GM23338 (cell line): Measurements from ENCODE around the gene MAPKBP1. TPM values are rescaled to one million over a fixed set of nuclear protein-coding genes. Genes with fewer than 3 reads are reported as not detected.

Experiments
- ATAC-seq: fragments of 200-7000 bp; cut with Tn5 transposase; 3 replicates; pipeline ENCODE4 v1.9.1; 2020
- DNase-seq: peaks from one replicate; pipeline ENCODE4 v3.0.0-alpha.2; 2015; ENCODE audit warnings: low spot score
- H2AFZ ChIP-seq: fragments of 200-600 bp; sonication (generic); 2 replicates; pipeline ENCODE4 v1.8.0; 2016; ENCODE audit warnings: antibody characterized with exemption, mild to moderate bottlenecking, moderate library complexity
- H3F3A ChIP-seq: fragments of 200-600 bp; sonication (generic); replicated peaks from 2 replicates; pipeline ENCODE4 v1.8.0; 2017; ENCODE audit warnings: antibody characterized with exemption, mixed run types, low read depth
- H3K27ac ChIP-seq: fragments of 200-600 bp; sonication (generic); 2 replicates; pipeline ENCODE4 v1.6.1; 2016; ENCODE audit warnings: low read depth
- H3K27me3 ChIP-seq: fragments of 200-600 bp; sonication (generic); 2 replicates; pipeline ENCODE4 v1.8.0; 2016; ENCODE audit warnings: mild to moderate bottlenecking, mixed run types, moderate library complexity; ENCODE audit not compliant: insufficient read depth
- H3K36me3 ChIP-seq: fragments of 200-600 bp; sonication (generic); 2 replicates; pipeline ENCODE4 v1.8.0; 2016; ENCODE audit warnings: mild to moderate bottlenecking; ENCODE audit not compliant: insufficient read depth
- H3K4me1 ChIP-seq: fragments of 200-600 bp; sonication (generic); 2 replicates; pipeline ENCODE4 v1.8.0; 2016; ENCODE audit warnings: mild to moderate bottlenecking, moderate library complexity; ENCODE audit not compliant: insufficient read depth
- H3K4me2 ChIP-seq: fragments of 200-600 bp; sonication (generic); 2 replicates; pipeline ENCODE4 v1.7.1; 2017; ENCODE audit warnings: mixed run types
- H3K4me3 ChIP-seq: fragments of 200-600 bp; sonication (generic); 2 replicates; pipeline ENCODE4 v1.6.1; 2016; ENCODE audit warnings: mixed run types
- H3K79me2 ChIP-seq: fragments of 200-600 bp; sonication (generic); replicated peaks from 2 replicates; pipeline ENCODE4 v1.8.0; 2017; ENCODE audit warnings: mild to moderate bottlenecking; ENCODE audit not compliant: insufficient read depth
- H3K9me2 ChIP-seq: fragments of 200-600 bp; sonication (generic); 2 replicates; pipeline ENCODE4 v1.8.0; 2017; ENCODE audit not compliant: insufficient read depth
- H4K20me1 ChIP-seq: fragments of 200-600 bp; sonication (generic); replicated peaks from 2 replicates; pipeline ENCODE4 v1.8.0; 2017; ENCODE audit warnings: mild to moderate bottlenecking; ENCODE audit not compliant: insufficient read depth
- H3K27ac Mint-ChIP-seq: 2 replicates; pipeline ENCODE4 v1.8.0; 2020; ENCODE audit warnings: inconsistent platforms, mild to moderate bottlenecking, moderate library complexity, mixed read lengths
- H3K27me3 Mint-ChIP-seq: 3 replicates; pipeline ENCODE4 v1.8.0; 2022; ENCODE audit warnings: low read depth, mild to moderate bottlenecking, moderate library complexity, mixed read lengths, inconsistent platforms; ENCODE audit not compliant: insufficient read depth, poor library complexity
- H3K36me3 Mint-ChIP-seq: 3 replicates; pipeline ENCODE4 v1.8.0; 2021; ENCODE audit warnings: low read depth, mild to moderate bottlenecking, inconsistent platforms, moderate library complexity, mixed read lengths
- H3K4me1 Mint-ChIP-seq: 3 replicates; pipeline ENCODE4 v1.8.0; 2020; ENCODE audit warnings: mild to moderate bottlenecking, inconsistent platforms, mixed read lengths
- H3K4me3 Mint-ChIP-seq: 3 replicates; pipeline ENCODE4 v1.8.0; 2021; ENCODE audit warnings: moderate library complexity, mild to moderate bottlenecking, inconsistent platforms, mixed read lengths
- H3K9me3 Mint-ChIP-seq: 3 replicates; pipeline ENCODE4 v1.8.0; 2020; ENCODE audit warnings: moderate library complexity, mild to moderate bottlenecking, inconsistent platforms, mixed read lengths
- CREB1 ChIP-seq: fragments of 250-450 bp; sonication (Bioruptor Pico); IDR thresholded peaks from 2 replicates; pipeline ENCODE4 v1.5.0; 2020; ENCODE audit warnings: low read depth, mild to moderate bottlenecking, moderate library complexity
- EZH2 ChIP-seq: fragments of 200-600 bp; sonication (generic); IDR thresholded peaks from one replicate; pipeline ENCODE4 v1.8.0; 2017; ENCODE audit warnings: antibody characterized with exemption, mild to moderate bottlenecking, low read depth; ENCODE audit not compliant: unreplicated experiment
- EZH2phosphoT487 ChIP-seq: fragments of 200-600 bp; sonication (generic); IDR thresholded peaks from one replicate; pipeline ENCODE4 v1.8.1; 2018; ENCODE audit warnings: antibody characterized with exemption; ENCODE audit not compliant: unreplicated experiment
- JUNB ChIP-seq: IDR thresholded peaks from one replicate; pipeline ENCODE4 v1.6.1; 2016; ENCODE audit warnings: antibody characterized with exemption; ENCODE audit not compliant: unreplicated experiment
- NANOG ChIP-seq: IDR thresholded peaks from 2 replicates; pipeline ENCODE4 v1.6.1; 2016; ENCODE audit warnings: antibody characterized with exemption, borderline replicate concordance
- POLR2AphosphoS5 ChIP-seq: IDR thresholded peaks from 2 replicates; pipeline ENCODE4 v1.6.1; 2016; ENCODE audit warnings: antibody characterized with exemption, low read depth
- STAT1 ChIP-seq: IDR thresholded peaks from one replicate; pipeline ENCODE4 v1.6.1; 2016; ENCODE audit warnings: antibody characterized with exemption; ENCODE audit not compliant: unreplicated experiment
- ZNF114 ChIP-seq: fragments of 250-450 bp; sonication (Bioruptor Pico); IDR thresholded peaks from 2 replicates; pipeline ENCODE4 v1.5.0; 2020; ENCODE audit warnings: mild to moderate bottlenecking, moderate library complexity
- ZNF331 ChIP-seq: fragments of 250-450 bp; sonication (Bioruptor Pico); IDR thresholded peaks from 2 replicates; pipeline ENCODE4 v1.5.0; 2020; ENCODE audit warnings: low read depth, mild to moderate bottlenecking, moderate library complexity
- polyA plus RNA-seq: library from polyadenylated mRNA; unstranded; fragments of >200 nt; fragmentation: Nextera tagmentation; extraction: Ambion mirVana; gene quantifications from 2 replicates; pipeline ENCODE4 v1.2.1, GENCODE V29; 2016
- total RNA-seq: library from RNA; depleted of rRNA; stranded (reverse); fragments of >200 nt; shearing (Covaris generic); gene quantifications from 2 replicates; pipeline ENCODE4 v1.2.3, GENCODE V29; 2014
- TF ChIP-seq, protein P1 (sequence below): fragments of 250-450 bp; sonication (Bioruptor Pico); IDR thresholded peaks from 2 replicates; pipeline ENCODE4 v1.5.0; 2020; ENCODE audit warnings: mild to moderate bottlenecking, moderate library complexity
- TF ChIP-seq, protein P2 (sequence below), 2 experiments: fragments of 200-600 bp in 1 of 2; sonication (generic) in 1 of 2; conservative IDR thresholded peaks; 2 replicates each; pipeline versions ENCODE4 v1.5.1 to v1.6.1; 2016 to 2017; ENCODE audit warnings: antibody characterized with exemption in 2 of 2, low read depth in 2 of 2, mild to moderate bottlenecking in 2 of 2, moderate library complexity in 1 of 2
- TF ChIP-seq, protein P3 (sequence below): IDR thresholded peaks from one replicate; pipeline ENCODE4 v1.6.1; 2018; ENCODE audit warnings: antibody characterized with exemption; ENCODE audit not compliant: unreplicated experiment
- TF ChIP-seq, protein P4 (sequence below): IDR thresholded peaks from 2 replicates; pipeline ENCODE4 v1.6.1; 2016; ENCODE audit warnings: antibody characterized with exemption

MAPKBP1 gene
- total and polyA plus RNA-seq, 2 experiments from 2014 or later = 1.9 to 8.9 TPM

DNA sequence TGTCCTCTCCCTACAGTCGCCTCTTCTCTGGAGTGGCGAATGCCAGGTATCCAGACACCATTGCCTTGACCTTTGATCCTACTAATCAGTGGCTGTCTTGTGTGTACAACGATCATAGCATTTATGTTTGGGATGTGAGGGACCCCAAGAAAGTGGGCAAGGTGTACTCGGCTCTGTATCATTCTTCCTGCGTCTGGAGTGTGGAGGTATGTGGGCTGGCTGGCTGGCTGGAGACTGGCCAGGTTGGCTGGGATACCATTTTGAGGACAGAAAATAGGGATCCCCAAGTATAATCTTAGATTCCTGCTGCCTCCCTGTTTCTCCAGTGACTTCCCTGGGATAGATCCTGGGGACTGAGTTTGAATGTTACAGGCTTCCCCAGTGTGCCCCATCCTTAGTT, 40.2 kb downstream of the MAPKBP1 start:
- no peaks in the 10 kb centered on the region for H3K27me3 ChIP-seq
- H2AFZ ChIP-seq = no peak overlapping the region
- no peaks in the 10 kb centered on the region for H3K9me2 ChIP-seq
- H3K4me2 ChIP-seq = no peak overlapping the region
- H4K20me1 ChIP-seq = no peaks in the 10 kb centered on the region
- H3K4me3 ChIP-seq = no peak overlapping the region
- H3K79me2 ChIP-seq = no peaks in the 10 kb centered on the region
- no peaks in the 10 kb centered on the region for H3F3A ChIP-seq
- DNase-seq = no peak
- no peaks in the 10 kb centered on the region for H3K4me1 ChIP-seq
- H3K36me3 ChIP-seq = no peaks in the 10 kb centered on the region
- Mint-ChIP-seq H3K4me3 (no peak overlapping the region), H3K9me3 (no peaks in the 10 kb centered on the region), H3K27ac (no peak overlapping the region), H3K27me3 (peaks cover 4% of the 10 kb centered on the region), H3K4me1 (0 out of 3 replicates have a peak, but pooled peaks cover 5% of the 10 kb centered on the region), H3K36me3 (no peaks in the 10 kb centered on the region; the same call in 2 of the 3 replicates)
- H3K27ac ChIP-seq = no peak overlapping the region
- no peak for ATAC-seq
- TF ChIP-seq, protein P1, sequence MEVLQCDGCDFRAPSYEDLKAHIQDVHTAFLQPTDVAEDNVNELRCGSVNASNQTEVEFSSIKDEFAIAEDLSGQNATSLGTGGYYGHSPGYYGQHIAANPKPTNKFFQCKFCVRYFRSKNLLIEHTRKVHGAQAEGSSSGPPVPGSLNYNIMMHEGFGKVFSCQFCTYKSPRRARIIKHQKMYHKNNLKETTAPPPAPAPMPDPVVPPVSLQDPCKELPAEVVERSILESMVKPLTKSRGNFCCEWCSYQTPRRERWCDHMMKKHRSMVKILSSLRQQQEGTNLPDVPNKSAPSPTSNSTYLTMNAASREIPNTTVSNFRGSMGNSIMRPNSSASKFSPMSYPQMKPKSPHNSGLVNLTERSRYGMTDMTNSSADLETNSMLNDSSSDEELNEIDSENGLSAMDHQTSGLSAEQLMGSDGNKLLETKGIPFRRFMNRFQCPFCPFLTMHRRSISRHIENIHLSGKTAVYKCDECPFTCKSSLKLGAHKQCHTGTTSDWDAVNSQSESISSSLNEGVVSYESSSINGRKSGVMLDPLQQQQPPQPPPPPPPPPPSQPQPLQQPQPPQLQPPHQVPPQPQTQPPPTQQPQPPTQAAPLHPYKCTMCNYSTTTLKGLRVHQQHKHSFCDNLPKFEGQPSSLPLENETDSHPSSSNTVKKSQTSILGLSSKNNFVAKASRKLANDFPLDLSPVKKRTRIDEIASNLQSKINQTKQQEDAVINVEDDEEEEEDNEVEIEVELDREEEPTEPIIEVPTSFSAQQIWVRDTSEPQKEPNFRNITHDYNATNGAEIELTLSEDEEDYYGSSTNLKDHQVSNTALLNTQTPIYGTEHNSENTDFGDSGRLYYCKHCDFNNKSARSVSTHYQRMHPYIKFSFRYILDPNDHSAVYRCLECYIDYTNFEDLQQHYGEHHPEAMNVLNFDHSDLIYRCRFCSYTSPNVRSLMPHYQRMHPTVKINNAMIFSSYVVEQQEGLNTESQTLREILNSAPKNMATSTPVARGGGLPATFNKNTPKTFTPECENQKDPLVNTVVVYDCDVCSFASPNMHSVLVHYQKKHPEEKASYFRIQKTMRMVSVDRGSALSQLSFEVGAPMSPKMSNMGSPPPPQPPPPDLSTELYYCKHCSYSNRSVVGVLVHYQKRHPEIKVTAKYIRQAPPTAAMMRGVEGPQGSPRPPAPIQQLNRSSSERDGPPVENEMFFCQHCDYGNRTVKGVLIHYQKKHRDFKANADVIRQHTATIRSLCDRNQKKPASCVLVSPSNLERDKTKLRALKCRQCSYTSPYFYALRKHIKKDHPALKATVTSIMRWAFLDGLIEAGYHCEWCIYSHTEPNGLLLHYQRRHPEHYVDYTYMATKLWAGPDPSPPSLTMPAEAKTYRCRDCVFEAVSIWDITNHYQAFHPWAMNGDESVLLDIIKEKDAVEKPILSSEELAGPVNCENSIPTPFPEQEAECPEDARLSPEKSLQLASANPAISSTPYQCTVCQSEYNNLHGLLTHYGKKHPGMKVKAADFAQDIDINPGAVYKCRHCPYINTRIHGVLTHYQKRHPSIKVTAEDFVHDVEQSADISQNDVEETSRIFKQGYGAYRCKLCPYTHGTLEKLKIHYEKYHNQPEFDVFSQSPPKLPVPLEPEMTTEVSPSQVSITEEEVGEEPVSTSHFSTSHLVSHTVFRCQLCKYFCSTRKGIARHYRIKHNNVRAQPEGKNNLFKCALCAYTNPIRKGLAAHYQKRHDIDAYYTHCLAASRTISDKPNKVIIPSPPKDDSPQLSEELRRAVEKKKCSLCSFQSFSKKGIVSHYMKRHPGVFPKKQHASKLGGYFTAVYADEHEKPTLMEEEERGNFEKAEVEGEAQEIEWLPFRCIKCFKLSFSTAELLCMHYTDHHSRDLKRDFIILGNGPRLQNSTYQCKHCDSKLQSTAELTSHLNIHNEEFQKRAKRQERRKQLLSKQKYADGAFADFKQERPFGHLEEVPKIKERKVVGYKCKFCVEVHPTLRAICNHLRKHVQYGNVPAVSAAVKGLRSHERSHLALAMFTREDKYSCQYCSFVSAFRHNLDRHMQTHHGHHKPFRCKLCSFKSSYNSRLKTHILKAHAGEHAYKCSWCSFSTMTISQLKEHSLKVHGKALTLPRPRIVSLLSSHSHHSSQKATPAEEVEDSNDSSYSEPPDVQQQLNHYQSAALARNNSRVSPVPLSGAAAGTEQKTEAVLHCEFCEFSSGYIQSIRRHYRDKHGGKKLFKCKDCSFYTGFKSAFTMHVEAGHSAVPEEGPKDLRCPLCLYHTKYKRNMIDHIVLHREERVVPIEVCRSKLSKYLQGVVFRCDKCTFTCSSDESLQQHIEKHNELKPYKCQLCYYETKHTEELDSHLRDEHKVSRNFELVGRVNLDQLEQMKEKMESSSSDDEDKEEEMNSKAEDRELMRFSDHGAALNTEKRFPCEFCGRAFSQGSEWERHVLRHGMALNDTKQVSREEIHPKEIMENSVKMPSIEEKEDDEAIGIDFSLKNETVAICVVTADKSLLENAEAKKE (CRISPR knock-in tag) = no peak
- TF ChIP-seq STAT1 (no peak), NANOG (no peak), POLR2AphosphoS5 (no peak), EZH2 (no peak), ZNF331 (CRISPR knock-in tag) (no peak), CREB1 (CRISPR knock-in tag) (no peak), EZH2phosphoT487 (no peak), JUNB (no peak), ZNF114 (no peak)
- TF ChIP-seq, protein P2, sequence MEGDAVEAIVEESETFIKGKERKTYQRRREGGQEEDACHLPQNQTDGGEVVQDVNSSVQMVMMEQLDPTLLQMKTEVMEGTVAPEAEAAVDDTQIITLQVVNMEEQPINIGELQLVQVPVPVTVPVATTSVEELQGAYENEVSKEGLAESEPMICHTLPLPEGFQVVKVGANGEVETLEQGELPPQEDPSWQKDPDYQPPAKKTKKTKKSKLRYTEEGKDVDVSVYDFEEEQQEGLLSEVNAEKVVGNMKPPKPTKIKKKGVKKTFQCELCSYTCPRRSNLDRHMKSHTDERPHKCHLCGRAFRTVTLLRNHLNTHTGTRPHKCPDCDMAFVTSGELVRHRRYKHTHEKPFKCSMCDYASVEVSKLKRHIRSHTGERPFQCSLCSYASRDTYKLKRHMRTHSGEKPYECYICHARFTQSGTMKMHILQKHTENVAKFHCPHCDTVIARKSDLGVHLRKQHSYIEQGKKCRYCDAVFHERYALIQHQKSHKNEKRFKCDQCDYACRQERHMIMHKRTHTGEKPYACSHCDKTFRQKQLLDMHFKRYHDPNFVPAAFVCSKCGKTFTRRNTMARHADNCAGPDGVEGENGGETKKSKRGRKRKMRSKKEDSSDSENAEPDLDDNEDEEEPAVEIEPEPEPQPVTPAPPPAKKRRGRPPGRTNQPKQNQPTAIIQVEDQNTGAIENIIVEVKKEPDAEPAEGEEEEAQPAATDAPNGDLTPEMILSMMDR (conservative IDR thresholded peaks at IDR 0.05; ENCODE audit: low read depth in 2 of 2) = no peak
- TF ChIP-seq, protein P3, sequence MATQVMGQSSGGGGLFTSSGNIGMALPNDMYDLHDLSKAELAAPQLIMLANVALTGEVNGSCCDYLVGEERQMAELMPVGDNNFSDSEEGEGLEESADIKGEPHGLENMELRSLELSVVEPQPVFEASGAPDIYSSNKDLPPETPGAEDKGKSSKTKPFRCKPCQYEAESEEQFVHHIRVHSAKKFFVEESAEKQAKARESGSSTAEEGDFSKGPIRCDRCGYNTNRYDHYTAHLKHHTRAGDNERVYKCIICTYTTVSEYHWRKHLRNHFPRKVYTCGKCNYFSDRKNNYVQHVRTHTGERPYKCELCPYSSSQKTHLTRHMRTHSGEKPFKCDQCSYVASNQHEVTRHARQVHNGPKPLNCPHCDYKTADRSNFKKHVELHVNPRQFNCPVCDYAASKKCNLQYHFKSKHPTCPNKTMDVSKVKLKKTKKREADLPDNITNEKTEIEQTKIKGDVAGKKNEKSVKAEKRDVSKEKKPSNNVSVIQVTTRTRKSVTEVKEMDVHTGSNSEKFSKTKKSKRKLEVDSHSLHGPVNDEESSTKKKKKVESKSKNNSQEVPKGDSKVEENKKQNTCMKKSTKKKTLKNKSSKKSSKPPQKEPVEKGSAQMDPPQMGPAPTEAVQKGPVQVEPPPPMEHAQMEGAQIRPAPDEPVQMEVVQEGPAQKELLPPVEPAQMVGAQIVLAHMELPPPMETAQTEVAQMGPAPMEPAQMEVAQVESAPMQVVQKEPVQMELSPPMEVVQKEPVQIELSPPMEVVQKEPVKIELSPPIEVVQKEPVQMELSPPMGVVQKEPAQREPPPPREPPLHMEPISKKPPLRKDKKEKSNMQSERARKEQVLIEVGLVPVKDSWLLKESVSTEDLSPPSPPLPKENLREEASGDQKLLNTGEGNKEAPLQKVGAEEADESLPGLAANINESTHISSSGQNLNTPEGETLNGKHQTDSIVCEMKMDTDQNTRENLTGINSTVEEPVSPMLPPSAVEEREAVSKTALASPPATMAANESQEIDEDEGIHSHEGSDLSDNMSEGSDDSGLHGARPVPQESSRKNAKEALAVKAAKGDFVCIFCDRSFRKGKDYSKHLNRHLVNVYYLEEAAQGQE = no peak
- TF ChIP-seq, protein P4, sequence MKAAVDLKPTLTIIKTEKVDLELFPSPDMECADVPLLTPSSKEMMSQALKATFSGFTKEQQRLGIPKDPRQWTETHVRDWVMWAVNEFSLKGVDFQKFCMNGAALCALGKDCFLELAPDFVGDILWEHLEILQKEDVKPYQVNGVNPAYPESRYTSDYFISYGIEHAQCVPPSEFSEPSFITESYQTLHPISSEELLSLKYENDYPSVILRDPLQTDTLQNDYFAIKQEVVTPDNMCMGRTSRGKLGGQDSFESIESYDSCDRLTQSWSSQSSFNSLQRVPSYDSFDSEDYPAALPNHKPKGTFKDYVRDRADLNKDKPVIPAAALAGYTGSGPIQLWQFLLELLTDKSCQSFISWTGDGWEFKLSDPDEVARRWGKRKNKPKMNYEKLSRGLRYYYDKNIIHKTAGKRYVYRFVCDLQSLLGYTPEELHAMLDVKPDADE = no peak
